Activated CD8-positive, alpha-beta memory T cell treated with anti-CD3 and anti-CD28 coated beads, Interleukin-2, amount 50 U/mL, for 4 hours (primary cell): ENCODE data around the gene ATRIP.
A peak's percentile ranks its signal among the peaks of the same experiment; 100 is the strongest.
"Not testable (repeated sequence)": the region's sequence is repeated elsewhere in the genome, so short reads cannot be mapped to it uniquely, and the experiment has no call there.

Experiments used
- DNase-seq: peaks from one replicate; pipeline ENCODE4 v3.0.0-alpha.2; 2020

ATRIP gene

GRCh38 chr3:48439820-48440589 lies 6.5 kb upstream of the ATRIP start, which contains the start of the genes CCDC51 and TMA7:
Gene CCDC51 (minus strand): TSS chr3:48440119. CDS start chr3:48435128, 4,991 bp downstream.
Gene TMA7 (plus strand): TSS chr3:48440257. CDS start chr3:48440297, 40 bp downstream.
- peak; percentile 98 for DNase-seq

GRCh38 chr3:48440590-48440958 lies 6.0 kb upstream of the ATRIP start:
- DNase-seq = no peak

- no peak for DNase-seq
Observed at GRCh38 chr3:48441940-48442339, 4.6 kb upstream of the ATRIP start.

GRCh38 chr3:48445277-48445882 lies 1.2 kb upstream of the ATRIP start:
- DNase-seq = no peak

- DNase-seq = no peak
Observed at GRCh38 chr3:48446043-48446424, 503 bp upstream of the ATRIP start.

DNA sequence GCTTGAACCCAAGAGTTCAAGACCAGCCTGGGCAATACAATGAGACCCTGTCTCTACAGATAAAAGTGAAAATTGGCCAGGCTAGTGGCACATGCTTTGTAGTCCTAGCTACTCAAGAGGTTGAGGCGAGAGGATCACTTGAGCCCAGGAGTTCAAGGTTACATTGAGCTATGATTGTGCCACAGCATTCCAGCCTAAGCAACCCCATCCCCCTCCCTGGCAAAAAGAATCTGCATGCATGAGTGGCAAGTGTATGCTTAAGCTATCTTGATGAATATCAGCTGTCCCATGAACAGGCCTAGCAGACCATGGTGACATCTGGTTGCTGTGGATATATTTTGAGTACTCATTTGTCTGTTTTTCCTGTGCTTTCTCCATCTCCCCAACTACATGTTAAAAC lies 4.7 kb downstream of the ATRIP start:
- no peak for DNase-seq

DNA sequence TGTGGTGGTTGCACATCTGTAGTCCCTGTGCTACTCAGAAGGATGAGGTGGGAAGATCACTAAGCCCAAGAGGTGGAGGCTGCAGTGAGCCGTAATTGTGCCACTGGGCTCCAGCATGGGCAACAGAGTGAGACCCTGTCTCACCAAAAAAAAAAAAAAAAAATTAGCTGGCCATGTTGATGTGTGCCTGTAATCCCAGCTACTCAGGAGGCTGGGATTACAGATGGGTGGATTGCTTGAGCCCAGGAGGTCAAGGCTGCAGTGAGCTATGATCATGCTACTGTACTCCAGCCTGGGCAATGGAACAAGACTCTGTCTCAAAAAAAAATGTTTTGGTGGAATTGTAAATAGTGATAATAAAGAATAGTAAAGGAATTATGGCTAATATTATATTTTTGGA lies 9.9 kb downstream of the ATRIP start:
- DNase-seq = no peak

GRCh38 chr3:48459331-48459730 lies 12.8 kb downstream of the ATRIP start:
- no peak for DNase-seq

- DNase-seq = no peak
Observed at GRCh38 chr3:48459773-48460516, 13.4 kb downstream of the ATRIP start.

DNA sequence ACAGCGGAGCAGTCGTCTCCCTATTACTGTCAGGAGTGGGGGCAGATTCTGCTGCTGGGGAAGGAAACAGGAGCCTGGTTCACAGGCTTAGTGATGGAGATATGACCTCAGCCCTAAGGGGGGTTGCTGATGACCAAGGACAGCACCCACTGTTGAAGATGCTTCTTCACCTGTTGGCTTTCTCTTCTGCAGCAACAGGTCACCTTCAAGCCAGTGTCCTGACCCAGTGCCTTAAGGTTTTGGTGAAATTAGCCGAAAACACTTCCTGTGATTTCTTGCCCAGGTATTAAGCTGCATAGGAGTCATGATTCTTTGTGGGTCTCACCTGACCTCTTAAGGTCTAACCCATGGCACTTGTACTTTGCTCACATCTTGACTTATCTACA lies 14.0 kb downstream of the ATRIP start:
- DNase-seq = no peak

DNA sequence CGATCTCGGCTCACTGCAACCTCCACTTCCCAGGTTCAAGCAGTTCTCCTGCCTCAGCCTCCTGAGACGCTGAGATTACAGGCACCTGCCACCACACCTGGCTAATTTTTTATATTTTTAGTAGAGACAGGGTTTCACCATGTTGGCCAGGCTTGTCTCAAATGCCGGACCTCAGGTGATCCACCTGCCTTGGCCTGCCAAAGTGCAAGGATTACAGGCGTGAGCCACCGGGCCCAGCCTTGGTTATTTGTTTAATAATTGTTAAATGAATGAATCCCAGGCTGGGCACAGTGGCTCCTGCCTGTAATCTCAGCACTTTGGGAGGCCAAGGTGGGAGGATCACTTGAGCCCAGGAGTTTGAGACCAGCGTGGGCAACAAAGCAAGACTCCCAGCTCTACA lies 15.2 kb downstream of the ATRIP start:
- DNase-seq = not testable (repeated sequence)

DNA sequence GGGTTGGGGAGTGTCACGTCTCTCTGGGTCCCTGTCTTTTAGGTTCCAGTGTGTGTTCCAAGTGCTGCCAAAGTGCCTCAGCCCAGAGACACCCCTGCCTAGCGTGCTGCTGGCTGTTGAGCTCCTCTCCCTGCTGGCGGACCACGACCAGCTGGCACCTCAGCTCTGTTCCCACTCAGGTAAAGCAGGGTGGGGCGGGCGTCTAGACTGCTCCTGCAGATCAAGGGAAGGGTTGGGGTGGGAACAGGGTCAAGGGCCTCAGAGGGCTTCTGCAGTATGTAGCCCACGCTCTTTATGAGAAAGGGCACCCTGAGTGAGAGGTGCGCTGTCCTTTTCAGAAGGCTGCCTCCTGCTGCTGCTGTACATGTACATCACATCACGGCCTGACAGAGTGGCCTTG lies 17.2 kb downstream of the ATRIP start:
- DNase-seq = no peak

DNA sequence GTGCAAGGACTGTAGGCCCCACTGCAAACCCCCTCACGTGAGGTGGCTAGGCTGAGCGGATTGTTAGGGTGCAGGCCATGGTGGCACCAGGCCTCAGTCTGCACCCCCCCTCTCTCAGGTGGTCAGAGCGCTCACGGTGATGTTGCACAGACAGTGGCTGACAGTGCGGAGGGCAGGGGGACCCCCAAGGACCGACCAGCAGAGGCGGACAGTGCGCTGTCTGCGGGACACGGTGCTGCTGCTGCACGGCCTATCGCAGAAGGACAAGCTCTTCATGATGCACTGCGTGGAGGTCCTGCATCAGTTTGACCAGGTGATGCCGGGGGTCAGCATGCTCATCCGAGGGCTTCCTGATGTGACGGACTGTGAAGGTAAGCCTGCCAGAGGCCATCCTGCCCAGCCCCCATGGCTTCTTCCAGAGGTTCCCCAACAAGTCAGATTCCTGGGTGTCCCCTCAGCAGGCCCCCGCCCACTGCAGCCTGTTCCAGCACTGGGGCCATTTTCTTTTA lies 18.2 kb downstream of the ATRIP start:
- no peak for DNase-seq

- DNase-seq = no peak
Observed at GRCh38 chr3:48465237-48465530, 18.6 kb downstream of the ATRIP start.

- peak; percentile 78 for DNase-seq
Observed at GRCh38 chr3:48465531-48466378, 19.2 kb downstream of the ATRIP start.

GRCh38 chr3:48466386-48467109 lies 20.0 kb downstream of the ATRIP start:
- DNase-seq = no peak

DNA sequence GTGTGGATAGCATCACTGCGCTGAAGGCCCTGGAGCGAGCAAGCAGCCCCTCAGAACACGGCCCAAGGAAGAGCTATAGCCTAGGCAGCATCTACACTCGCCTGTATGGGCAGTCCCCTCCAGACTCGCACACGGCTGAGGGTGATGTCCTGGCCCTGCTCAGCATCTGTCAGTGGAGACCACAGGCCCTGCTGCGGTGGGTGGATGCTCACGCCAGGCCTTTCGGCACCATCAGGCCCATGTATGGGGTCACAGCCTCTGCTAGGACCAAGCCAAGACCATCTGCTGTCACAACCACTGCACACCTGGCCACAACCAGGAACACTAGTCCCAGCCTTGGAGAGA lies 20.5 kb downstream of the ATRIP start:
- no peak for DNase-seq

GRCh38 chr3:48467473-48468267 lies 21.1 kb downstream of the ATRIP start:
- DNase-seq = no peak

- DNase-seq = no peak
Observed at GRCh38 chr3:48468329-48468731, 21.8 kb downstream of the ATRIP start.

- no peak for DNase-seq
Observed at GRCh38 chr3:48469046-48469915, 22.7 kb downstream of the ATRIP start.

DNA sequence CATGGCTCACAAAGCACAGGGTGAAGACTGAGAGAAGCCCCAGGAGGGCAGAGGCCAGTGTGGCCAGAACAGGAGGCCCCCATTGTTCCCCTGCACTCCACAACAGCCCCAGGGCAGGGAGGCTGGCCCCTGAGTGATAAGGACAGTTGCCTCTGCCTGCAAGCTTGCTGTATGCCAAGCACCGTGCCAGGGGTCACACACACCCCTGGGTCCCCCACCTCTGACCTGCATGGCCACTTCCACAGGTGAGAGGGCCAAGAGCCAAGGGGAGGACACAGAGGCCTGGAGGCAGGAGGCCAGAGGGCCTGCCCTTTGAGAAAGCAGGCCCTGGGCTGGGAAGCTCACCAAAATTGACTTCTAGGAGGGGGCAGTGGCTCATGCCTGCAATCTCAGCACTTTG lies 23.7 kb downstream of the ATRIP start:
- no peak for DNase-seq
